GF-D8 (cell line): Measurements from ENCODE around the gene WFS1.

ENCODE experiments used
- DNase-seq: peaks from one replicate; lab custom pipeline; 2025; lab: John Stamatoyannopoulos, UW

Gene WFS1

GRCh38 chr4:6259886-6260285 lies 9.8 kb upstream of the WFS1 start:
- no peak for DNase-seq

- DNase-seq, result no peak
Observed at GRCh38 chr4:6262176-6262575, 7.5 kb upstream of the WFS1 start.

- DNase-seq, result no peak
Observed at GRCh38 chr4:6262847-6263487, 6.7 kb upstream of the WFS1 start.

- DNase-seq, result no peak
Observed at GRCh38 chr4:6263526-6264224, 6.0 kb upstream of the WFS1 start.

- no peak for DNase-seq
Observed at GRCh38 chr4:6264225-6264540, 5.5 kb upstream of the WFS1 start.

GRCh38 chr4:6265546-6265945 lies 4.1 kb upstream of the WFS1 start:
- DNase-seq, result no peak

- peak; percentile 22 for DNase-seq
Observed at GRCh38 chr4:6267573-6267972, 2.1 kb upstream of the WFS1 start.

- no peak for DNase-seq
Observed at GRCh38 chr4:6268650-6269615, 717 bp upstream of the WFS1 start.

- DNase-seq, result no peak
Observed at GRCh38 chr4:6270636-6271121, 1.0 kb downstream of the WFS1 start.

- DNase-seq, result no peak
Observed at GRCh38 chr4:6271206-6271605, 1.6 kb downstream of the WFS1 start.

- no peak for DNase-seq
Observed at GRCh38 chr4:6271701-6272465, 2.2 kb downstream of the WFS1 start.

- no peak for DNase-seq
Observed at GRCh38 chr4:6272863-6273660, 3.4 kb downstream of the WFS1 start.

- no peak for DNase-seq
Observed at GRCh38 chr4:6273661-6273990, 4.0 kb downstream of the WFS1 start.

GRCh38 chr4:6275351-6275750 lies 5.7 kb downstream of the WFS1 start:
- no peak for DNase-seq

- DNase-seq, result no peak
Observed at GRCh38 chr4:6275898-6276806, 6.5 kb downstream of the WFS1 start.

GRCh38 chr4:6277139-6277802 lies 7.6 kb downstream of the WFS1 start:
- no peak for DNase-seq

- DNase-seq, result no peak
Observed at GRCh38 chr4:6277935-6278800, 8.5 kb downstream of the WFS1 start.

GRCh38 chr4:6278801-6279197 lies 9.1 kb downstream of the WFS1 start:
- DNase-seq, result peak; percentile 71
